Measurements from ENCODE around the gene PTPRT.

The PTPRT gene

DNA sequence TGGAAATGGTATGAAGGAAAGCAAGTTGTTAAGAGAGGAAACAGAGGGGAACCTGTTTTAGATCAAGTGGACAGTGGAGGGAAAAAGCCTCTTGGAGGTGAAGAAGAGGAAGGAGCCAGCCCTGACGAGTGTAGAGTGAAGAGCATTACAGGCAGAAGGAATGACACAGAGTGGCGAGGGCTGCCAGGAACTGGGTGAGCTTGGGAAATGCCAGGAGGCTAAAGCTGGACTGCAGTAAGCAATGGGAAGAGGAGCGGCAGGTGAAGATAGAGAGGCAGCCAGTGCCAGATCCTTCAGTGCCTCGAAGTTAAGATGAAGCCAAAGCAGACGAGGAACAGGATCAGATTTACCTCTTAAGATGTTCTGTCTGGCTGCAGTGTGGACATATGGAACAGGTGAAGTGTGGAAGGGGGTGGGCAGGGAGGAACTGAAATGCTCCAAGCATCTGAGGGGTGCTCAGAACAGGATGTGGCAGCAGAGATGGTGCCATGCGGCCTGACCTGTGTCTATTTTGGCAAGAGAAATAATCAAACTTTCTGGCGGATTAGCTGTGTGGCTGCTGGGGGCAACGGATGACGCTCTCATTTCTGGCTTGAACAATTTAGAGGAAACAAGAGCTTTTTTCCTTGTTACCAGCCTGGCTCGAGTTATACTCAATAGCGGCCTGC, 748.4 kb downstream of the PTPRT start:
- CTCF ChIA-PET = interaction anchor here (0.6 kb wide), 1 partner anchor 31 kb away, joined by 3 read pairs; no protein-coding TSS in a partner anchor
- TF ChIP-seq ZNF660 (tag by site-specific recombination; IDR thresholded peaks at IDR 0.05) (no peak), ZNF830 (tag by site-specific recombination; IDR thresholded peaks at IDR 0.05; ENCODE audit: low read depth) (no peak), ZNF776 (tag by site-specific recombination; IDR thresholded peaks at IDR 0.05; ENCODE audit: borderline replicate concordance) (no peak)
- TF ChIP-seq, protein P1, sequence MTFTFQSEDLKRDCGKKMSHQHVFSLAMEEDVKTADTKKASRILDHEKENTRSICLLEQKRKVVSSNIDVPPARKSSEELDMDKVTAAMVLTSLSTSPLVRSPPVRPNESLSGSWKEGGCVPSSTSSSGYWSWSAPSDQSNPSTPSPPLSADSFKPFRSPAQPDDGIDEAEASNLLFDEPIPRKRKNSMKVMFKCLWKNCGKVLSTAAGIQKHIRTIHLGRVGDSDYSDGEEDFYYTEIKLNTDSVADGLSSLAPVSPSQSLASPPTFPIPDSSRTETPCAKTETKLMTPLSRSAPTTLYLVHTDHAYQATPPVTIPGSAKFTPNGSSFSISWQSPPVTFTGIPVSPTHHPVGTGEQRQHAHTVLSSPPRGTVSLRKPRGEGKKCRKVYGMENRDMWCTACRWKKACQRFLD (tag by site-specific recombination; IDR thresholded peaks at IDR 0.05) = no peak
- H3K4me1 ChIP-seq (ENCODE audit: control insufficient read depth, insufficient read depth, low read length) = no peaks in the 10 kb centered on the region
- POLR2A ChIA-PET = no interaction called here
- H3K36me3 ChIP-seq (ENCODE audit: control insufficient read depth in 2 of 2, insufficient read depth in 1 of 2, low read length in 2 of 2) = no peaks in the 10 kb centered on the region
- H3K9me3 ChIP-seq (ENCODE audit: control insufficient read depth, insufficient read depth, low read depth, low read length) = no peaks in the 10 kb centered on the region
- no peak overlapping the region for H3K27ac ChIP-seq (ENCODE audit: extremely low read depth, low read depth, low read length)
- H3K4me3 ChIP-seq (ENCODE audit: low read depth, low read length) = no peak overlapping the region

GRCh38 chr20:42435230-42435629, 754.5 kb downstream of the PTPRT start:
- Histone ChIP-seq H3K4me3 (ENCODE audit: low read depth, low read length) (no peak overlapping the region), H3K4me1 (ENCODE audit: control insufficient read depth, insufficient read depth, low read length) (no peaks in the 10 kb centered on the region), H3K36me3 (ENCODE audit: control insufficient read depth in 2 of 2, insufficient read depth in 1 of 2, low read length in 2 of 2) (no peaks in the 10 kb centered on the region), H3K9me3 (ENCODE audit: control insufficient read depth, insufficient read depth, low read depth, low read length) (no peaks in the 10 kb centered on the region), H3K27ac (ENCODE audit: extremely low read depth, low read depth, low read length) (no peak overlapping the region)
- CTCF ChIA-PET = interaction anchor here (0.7 kb wide), 1 partner anchor 15 kb away, joined by 5 read pairs; no protein-coding TSS in a partner anchor
- no peak for TF ChIP-seq ZNF768 (tag by site-specific recombination; IDR thresholded peaks at IDR 0.05)
- TF ChIP-seq ZNF114 (tag by site-specific recombination; IDR thresholded peaks at IDR 0.05) = no peak
- TF ChIP-seq ZNF600 (tag by site-specific recombination; IDR thresholded peaks at IDR 0.05) = no peak
- TF ChIP-seq ZNF560 (tag by site-specific recombination; IDR thresholded peaks at IDR 0.05; ENCODE audit: borderline replicate concordance) = no peak
- TF ChIP-seq GLIS2 (tag by site-specific recombination; IDR thresholded peaks at IDR 0.05) = no peak
- no peak for TF ChIP-seq OSR2 (tag by site-specific recombination; IDR thresholded peaks at IDR 0.05)
- no peak for TF ChIP-seq ZBTB17 (tag by site-specific recombination; IDR thresholded peaks at IDR 0.05)
- TF ChIP-seq, protein P2, sequence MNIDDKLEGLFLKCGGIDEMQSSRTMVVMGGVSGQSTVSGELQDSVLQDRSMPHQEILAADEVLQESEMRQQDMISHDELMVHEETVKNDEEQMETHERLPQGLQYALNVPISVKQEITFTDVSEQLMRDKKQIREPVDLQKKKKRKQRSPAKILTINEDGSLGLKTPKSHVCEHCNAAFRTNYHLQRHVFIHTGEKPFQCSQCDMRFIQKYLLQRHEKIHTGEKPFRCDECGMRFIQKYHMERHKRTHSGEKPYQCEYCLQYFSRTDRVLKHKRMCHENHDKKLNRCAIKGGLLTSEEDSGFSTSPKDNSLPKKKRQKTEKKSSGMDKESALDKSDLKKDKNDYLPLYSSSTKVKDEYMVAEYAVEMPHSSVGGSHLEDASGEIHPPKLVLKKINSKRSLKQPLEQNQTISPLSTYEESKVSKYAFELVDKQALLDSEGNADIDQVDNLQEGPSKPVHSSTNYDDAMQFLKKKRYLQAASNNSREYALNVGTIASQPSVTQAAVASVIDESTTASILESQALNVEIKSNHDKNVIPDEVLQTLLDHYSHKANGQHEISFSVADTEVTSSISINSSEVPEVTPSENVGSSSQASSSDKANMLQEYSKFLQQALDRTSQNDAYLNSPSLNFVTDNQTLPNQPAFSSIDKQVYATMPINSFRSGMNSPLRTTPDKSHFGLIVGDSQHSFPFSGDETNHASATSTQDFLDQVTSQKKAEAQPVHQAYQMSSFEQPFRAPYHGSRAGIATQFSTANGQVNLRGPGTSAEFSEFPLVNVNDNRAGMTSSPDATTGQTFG (tag by site-specific recombination; IDR thresholded peaks at IDR 0.05; ENCODE audit: borderline replicate concordance) = no peak
- TF ChIP-seq, protein P3, sequence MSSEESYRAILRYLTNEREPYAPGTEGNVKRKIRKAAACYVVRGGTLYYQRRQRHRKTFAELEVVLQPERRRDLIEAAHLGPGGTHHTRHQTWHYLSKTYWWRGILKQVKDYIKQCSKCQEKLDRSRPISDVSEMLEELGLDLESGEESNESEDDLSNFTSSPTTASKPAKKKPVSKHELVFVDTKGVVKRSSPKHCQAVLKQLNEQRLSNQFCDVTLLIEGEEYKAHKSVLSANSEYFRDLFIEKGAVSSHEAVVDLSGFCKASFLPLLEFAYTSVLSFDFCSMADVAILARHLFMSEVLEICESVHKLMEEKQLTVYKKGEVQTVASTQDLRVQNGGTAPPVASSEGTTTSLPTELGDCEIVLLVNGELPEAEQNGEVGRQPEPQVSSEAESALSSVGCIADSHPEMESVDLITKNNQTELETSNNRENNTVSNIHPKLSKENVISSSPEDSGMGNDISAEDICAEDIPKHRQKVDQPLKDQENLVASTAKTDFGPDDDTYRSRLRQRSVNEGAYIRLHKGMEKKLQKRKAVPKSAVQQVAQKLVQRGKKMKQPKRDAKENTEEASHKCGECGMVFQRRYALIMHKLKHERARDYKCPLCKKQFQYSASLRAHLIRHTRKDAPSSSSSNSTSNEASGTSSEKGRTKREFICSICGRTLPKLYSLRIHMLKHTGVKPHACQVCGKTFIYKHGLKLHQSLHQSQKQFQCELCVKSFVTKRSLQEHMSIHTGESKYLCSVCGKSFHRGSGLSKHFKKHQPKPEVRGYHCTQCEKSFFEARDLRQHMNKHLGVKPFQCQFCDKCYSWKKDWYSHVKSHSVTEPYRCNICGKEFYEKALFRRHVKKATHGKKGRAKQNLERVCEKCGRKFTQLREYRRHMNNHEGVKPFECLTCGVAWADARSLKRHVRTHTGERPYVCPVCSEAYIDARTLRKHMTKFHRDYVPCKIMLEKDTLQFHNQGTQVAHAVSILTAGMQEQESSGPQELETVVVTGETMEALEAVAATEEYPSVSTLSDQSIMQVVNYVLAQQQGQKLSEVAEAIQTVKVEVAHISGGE (tag by site-specific recombination; conservative IDR thresholded peaks at IDR 0.05; ENCODE audit: low read depth) = no peak
- TF ChIP-seq ZNF354C (tag by site-specific recombination; IDR thresholded peaks at IDR 0.05; ENCODE audit: borderline replicate concordance, low read depth) = no peak
- TF ChIP-seq MEIS1 (CRISPR knock-in tag; IDR thresholded peaks at IDR 0.05; ENCODE audit: borderline replicate concordance) = no peak
- POLR2A ChIA-PET = no interaction called here
